ENCODE results near the gene STX19.
A peak's percentile ranks its signal among the peaks of the same experiment; 100 is the strongest.
"Not testable (repeated sequence)": the region's sequence is repeated elsewhere in the genome, so short reads cannot be mapped to it uniquely, and the experiment has no call there.

The STX19 gene

GRCh38 chr3:93973131-93974126, 55.0 kb downstream of the STX19 start, which contains the start of gene PROS1:
Gene PROS1 (minus strand): TSS chr3:93973896. CDS start chr3:93973749, 147 bp downstream.
- peak; percentile 33 for DNase-seq

DNA sequence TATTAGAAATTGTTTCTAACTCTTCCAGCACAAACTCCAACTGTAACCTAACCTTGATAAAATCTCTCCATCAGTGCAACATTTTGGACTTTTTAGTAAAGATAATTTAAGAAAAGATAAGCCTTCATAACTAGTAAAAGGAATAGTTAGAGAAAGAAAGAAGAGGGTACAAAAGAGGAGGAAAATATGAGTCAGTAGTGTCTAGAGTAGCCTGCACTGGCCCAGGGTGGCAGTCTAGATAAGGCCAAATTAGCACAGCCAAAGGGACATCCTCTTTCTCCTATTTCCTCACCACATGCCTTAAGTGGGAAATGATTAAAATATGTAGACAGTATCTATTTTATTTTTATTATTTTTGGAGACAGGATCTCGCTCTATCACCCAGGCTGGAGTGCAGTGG, 58.4 kb downstream of the STX19 start:
- no peak for DNase-seq

- DNase-seq, result no peak
Measured at GRCh38 chr3:93969443-93969842, 59.0 kb downstream of the STX19 start.

- not testable (repeated sequence) for DNase-seq
Measured at GRCh38 chr3:93965106-93965505, 63.3 kb downstream of the STX19 start.

Measured in NCI-H510A treated with DMSO at 0.1 percent for 48 hours (cell line).